ENCODE results near the gene PLEKHJ1. TPM values are rescaled to one million over a fixed set of nuclear protein-coding genes. Genes with fewer than 3 reads are reported as not detected.

The PLEKHJ1 gene
- total and polyA plus RNA-seq, 11 donors: 44.6 to 89.7 (median 48.8) TPM

DNA sequence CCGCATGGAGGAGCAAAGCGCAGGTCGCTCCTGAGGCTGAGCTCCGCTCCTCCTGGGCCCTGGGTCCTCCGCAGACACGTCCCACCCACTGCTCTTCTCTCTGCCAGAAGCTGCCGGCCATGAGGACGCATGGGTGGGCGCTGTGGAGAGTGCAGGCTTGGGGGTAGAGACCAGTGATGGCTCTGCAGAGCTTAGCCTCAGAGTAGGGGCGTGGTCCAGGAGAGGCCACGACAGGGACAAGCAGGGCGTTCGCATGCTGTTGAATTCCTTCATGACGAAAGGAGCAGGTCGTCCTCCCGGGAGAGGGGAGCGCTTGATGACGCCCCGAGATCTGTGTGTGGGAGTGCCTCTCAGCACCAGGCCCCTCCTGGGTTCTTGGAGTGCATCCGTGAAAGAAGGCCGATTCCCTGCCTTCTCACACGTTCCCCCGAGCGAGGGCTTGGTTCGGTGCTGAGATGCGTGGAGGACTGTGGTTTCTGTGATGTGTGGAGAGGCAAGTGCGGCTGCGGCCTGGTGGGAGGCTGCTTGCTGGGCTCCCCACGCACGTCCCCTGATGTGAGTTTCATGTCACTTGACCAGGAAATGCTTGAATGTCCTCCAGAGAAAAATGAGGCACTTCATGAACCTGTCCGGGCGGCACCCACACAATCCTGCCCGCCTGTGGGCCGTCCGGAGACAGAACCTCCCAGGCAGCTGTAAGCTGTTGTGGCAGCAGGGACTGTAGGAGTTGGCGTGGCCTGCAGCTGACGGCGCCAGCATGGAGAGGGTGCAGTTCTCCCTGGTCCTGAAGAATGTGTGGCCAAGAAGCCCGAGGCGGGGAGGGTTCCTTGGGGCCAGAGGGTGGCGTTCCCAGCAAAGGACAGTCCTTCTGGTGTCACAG, 5.0 kb upstream of the PLEKHJ1 start:
- Histone ChIP-seq H3K27me3 (no peaks in the 10 kb centered on the region), H3K36me3 (peaks cover 4 to 38% (median 31%) of the 10 kb centered on the region in 9 donors), H3K9me3 (no peaks in the 10 kb centered on the region), H3K27ac (peak overlapping the region in 5 of 12 donors; percentile 15 to 82 (median 72)), H3K4me3 (peak overlapping the region in 5 of 12 donors; percentile 45 to 60 (median 54)), H3K4me1 (peaks cover 14 to 63% (median 49%) of the 10 kb centered on the region in 12 donors)
- WGBS, 4 donors: 70 to 77% (median 74%) methylated on average over 31 to 41 of the region's 41 CpGs
- TF ChIP-seq, protein P1, sequence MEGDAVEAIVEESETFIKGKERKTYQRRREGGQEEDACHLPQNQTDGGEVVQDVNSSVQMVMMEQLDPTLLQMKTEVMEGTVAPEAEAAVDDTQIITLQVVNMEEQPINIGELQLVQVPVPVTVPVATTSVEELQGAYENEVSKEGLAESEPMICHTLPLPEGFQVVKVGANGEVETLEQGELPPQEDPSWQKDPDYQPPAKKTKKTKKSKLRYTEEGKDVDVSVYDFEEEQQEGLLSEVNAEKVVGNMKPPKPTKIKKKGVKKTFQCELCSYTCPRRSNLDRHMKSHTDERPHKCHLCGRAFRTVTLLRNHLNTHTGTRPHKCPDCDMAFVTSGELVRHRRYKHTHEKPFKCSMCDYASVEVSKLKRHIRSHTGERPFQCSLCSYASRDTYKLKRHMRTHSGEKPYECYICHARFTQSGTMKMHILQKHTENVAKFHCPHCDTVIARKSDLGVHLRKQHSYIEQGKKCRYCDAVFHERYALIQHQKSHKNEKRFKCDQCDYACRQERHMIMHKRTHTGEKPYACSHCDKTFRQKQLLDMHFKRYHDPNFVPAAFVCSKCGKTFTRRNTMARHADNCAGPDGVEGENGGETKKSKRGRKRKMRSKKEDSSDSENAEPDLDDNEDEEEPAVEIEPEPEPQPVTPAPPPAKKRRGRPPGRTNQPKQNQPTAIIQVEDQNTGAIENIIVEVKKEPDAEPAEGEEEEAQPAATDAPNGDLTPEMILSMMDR (IDR thresholded peaks at IDR 0.05): no peak
- TF ChIP-seq POLR2A (IDR thresholded peaks at IDR 0.05): no peak
- intact Hi-C loops (cut with DNase I): no loop called here
- ATAC-seq (no peak), DNase-seq (no peak)

DNA sequence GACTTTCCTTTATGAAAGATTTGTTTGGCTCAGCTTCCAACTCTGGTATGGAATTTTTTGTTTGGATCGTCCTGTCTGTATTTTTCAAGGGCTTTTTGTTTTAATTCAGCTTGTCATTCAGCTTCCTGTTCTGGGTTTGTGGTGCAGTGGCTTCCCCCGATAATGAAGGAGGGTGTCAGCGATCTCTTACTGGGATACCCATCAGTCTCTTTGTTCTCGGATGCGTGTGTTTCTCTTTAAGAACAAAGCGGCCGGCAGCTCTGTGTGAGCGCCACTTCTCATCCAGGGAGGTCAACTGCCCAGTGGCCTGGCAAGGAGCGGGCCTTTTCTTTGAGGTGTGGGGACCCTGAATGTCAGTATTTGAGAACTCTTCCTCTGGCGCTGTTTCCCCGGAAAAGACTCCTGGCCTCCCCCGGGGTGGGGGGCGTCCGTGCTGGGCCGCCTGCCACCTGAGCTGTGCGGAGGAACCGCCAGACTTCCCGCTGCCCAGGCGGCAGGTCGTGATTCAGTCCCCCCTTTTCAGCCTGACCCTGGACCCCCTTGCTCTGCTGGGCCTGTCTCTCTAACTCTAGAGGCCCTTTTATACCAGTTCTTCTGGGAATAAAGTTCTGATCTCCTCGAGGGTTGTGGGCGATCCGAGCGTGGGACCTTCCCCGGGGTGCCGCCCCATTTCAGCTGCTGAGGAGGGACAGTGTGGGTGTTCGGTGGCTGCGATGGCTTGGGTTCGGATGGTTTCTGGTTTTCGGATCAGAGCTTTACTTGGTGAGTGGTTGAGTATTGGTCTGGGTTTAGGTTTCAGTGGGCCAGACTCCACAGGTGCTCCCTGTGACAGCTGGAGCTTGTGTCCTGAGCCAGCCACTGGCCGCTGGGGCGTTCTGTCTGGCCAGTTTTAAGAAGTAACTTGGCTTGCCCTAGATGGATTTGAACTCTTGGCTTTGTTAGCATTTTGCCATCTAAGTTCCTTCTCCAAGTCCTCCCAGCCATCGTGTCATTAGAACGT, 3.9 kb upstream of the PLEKHJ1 start:
- peak overlapping the region in 11 of 12 donors; percentile 12 to 72 (median 45) for H3K4me3 ChIP-seq
- H3K27me3 ChIP-seq: no peaks in the 10 kb centered on the region
- DNase-seq (no peak), ATAC-seq (no peak)
- TF ChIP-seq POLR2A (IDR thresholded peaks at IDR 0.05): no peak
- TF ChIP-seq, protein P1 (IDR thresholded peaks at IDR 0.05): no peak
- intact Hi-C loops (cut with DNase I): loop anchor here in 8 of 10 donors (5.0 to 10.0 kb wide), 9 partner anchors 32 to 155 kb away; partner anchors contain the start of gene AP3D1 (in 2 of the 8)
- WGBS, 4 donors: 21 to 26% (median 24%) methylated on average over 25 to 34 of the region's 34 CpGs
- peaks cover 4 to 27% (median 21%) of the 10 kb centered on the region in 9 donors for H3K36me3 ChIP-seq
- peak overlapping the region in 11 of 12 donors; percentile 28 to 82 (median 60) for H3K27ac ChIP-seq
- no peaks in the 10 kb centered on the region for H3K9me3 ChIP-seq
- peaks cover 14 to 69% (median 53%) of the 10 kb centered on the region in 12 donors for H3K4me1 ChIP-seq

DNA sequence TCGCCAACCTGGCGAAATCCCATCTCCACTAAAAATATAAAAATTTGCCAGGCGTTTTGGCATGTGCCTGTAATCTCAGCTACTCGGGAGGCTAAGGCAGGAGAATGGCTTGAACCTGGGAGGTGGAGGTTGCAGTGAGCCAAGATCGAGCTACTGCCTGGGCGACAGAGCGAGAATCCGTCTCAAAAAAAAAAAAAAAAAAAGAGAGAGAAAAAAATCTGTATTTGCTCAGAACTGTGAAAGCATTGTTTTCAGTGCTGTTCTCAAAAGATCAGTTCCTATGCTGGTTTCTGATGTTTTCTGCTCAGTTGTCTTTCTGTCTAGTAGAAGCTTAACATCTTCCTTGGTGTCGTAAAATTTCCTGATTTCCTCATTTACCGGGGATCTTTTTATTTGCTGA, 3.0 kb upstream of the PLEKHJ1 start:
- intact Hi-C loops (cut with DNase I): loop anchor here in 8 of 10 donors (5.0 to 10.0 kb wide), 9 partner anchors 33 to 156 kb away; partner anchors contain the start of gene AP3D1 (in 2 of the 8)
- Histone ChIP-seq H3K9me3 (no peaks in the 10 kb centered on the region), H3K36me3 (peaks cover under 1 to 18% (median 12%) of the 10 kb centered on the region in 9 donors), H3K4me3 (peak overlapping the region in 7 of 12 donors; percentile 44 to 72 (median 54)), H3K27me3 (no peaks in the 10 kb centered on the region), H3K27ac (peak overlapping the region in 9 of 12 donors; percentile 18 to 82 (median 58)), H3K4me1 (peaks cover 14 to 77% (median 60%) of the 10 kb centered on the region in 12 donors)
- ATAC-seq (no peak), DNase-seq (no peak)
- no peak for TF ChIP-seq POLR2A (IDR thresholded peaks at IDR 0.05)
- TF ChIP-seq, protein P1 (IDR thresholded peaks at IDR 0.05): no peak
- WGBS, 4 donors: 59 to 71% (median 65%) methylated on average over 10 of the region's 10 CpGs
